Measurements from ENCODE around the gene CNIH1. TPM values are rescaled to one million over a fixed set of nuclear protein-coding genes. Genes with fewer than 3 reads are reported as not detected.

The CNIH1 gene
- total RNA-seq, 1 experiment from 2014 or later, result 118 TPM

GRCh38 chr14:54486685-54487084 lies 45.5 kb upstream of the CNIH1 start:
- Mint-ChIP-seq H3K4me3 (ENCODE audit: low read depth, unreplicated experiment) (peak overlapping the region; percentile 79), H3K27ac (ENCODE audit: unreplicated experiment) (no peak overlapping the region), H3K27me3 (ENCODE audit: unreplicated experiment) (no peaks in the 10 kb centered on the region), H3K9me3 (ENCODE audit: low read depth, unreplicated experiment) (no peaks in the 10 kb centered on the region), H3K36me3 (ENCODE audit: insufficient read depth, unreplicated experiment) (peaks cover 22% of the 10 kb centered on the region), H3K4me1 (ENCODE audit: low read depth, unreplicated experiment) (peaks cover 53% of the 10 kb centered on the region)
- BruUV-seq (replicated peaks), result no TSS peak
- DNase-seq, result no peak
- CTCF ChIA-PET, result no interaction called here
- intact Hi-C loops (cut with micrococcal nuclease; ENCODE audit: unreplicated experiment), result loop anchor here (5.0 kb wide), 1 partner anchor 119 kb away; no protein-coding TSS in a partner anchor
- TF ChIP-seq CTCF (IDR thresholded peaks at IDR 0.05; ENCODE audit: unreplicated experiment), result no peak

GRCh38 chr14:54483846-54484245 lies 42.7 kb upstream of the CNIH1 start:
- intact Hi-C loops (cut with micrococcal nuclease; ENCODE audit: unreplicated experiment), result loop anchor here (5.0 kb wide), 1 partner anchor 37 kb away; no protein-coding TSS in a partner anchor
- Mint-ChIP-seq H3K27ac (ENCODE audit: unreplicated experiment) (no peak overlapping the region), H3K27me3 (ENCODE audit: unreplicated experiment) (no peaks in the 10 kb centered on the region), H3K4me1 (ENCODE audit: low read depth, unreplicated experiment) (peaks cover 45% of the 10 kb centered on the region), H3K9me3 (ENCODE audit: low read depth, unreplicated experiment) (no peaks in the 10 kb centered on the region), H3K36me3 (ENCODE audit: insufficient read depth, unreplicated experiment) (peaks cover 14% of the 10 kb centered on the region), H3K4me3 (ENCODE audit: low read depth, unreplicated experiment) (no peak overlapping the region)
- no peak for DNase-seq
- no peak for TF ChIP-seq CTCF (IDR thresholded peaks at IDR 0.05; ENCODE audit: unreplicated experiment)
- CTCF ChIA-PET, result no interaction called here
- BruUV-seq (replicated peaks), result no TSS peak

GRCh38 chr14:54483073-54483745 lies 42.0 kb upstream of the CNIH1 start:
- intact Hi-C loops (cut with micrococcal nuclease; ENCODE audit: unreplicated experiment), result loop anchor here (5.0 kb wide), 1 partner anchor 36 kb away; no protein-coding TSS in a partner anchor
- no TSS peak for BruUV-seq (replicated peaks)
- no peaks in the 10 kb centered on the region for H3K27me3 Mint-ChIP-seq (ENCODE audit: unreplicated experiment)
- H3K4me3 Mint-ChIP-seq (ENCODE audit: low read depth, unreplicated experiment), result no peak overlapping the region
- DNase-seq, result no peak
- H3K9me3 Mint-ChIP-seq (ENCODE audit: low read depth, unreplicated experiment), result no peaks in the 10 kb centered on the region
- peaks cover 8% of the 10 kb centered on the region for H3K36me3 Mint-ChIP-seq (ENCODE audit: insufficient read depth, unreplicated experiment)
- CTCF ChIA-PET, result no interaction called here
- H3K27ac Mint-ChIP-seq (ENCODE audit: unreplicated experiment), result no peak overlapping the region
- no peak for TF ChIP-seq CTCF (IDR thresholded peaks at IDR 0.05; ENCODE audit: unreplicated experiment)
- peaks cover 45% of the 10 kb centered on the region for H3K4me1 Mint-ChIP-seq (ENCODE audit: low read depth, unreplicated experiment)

DNA sequence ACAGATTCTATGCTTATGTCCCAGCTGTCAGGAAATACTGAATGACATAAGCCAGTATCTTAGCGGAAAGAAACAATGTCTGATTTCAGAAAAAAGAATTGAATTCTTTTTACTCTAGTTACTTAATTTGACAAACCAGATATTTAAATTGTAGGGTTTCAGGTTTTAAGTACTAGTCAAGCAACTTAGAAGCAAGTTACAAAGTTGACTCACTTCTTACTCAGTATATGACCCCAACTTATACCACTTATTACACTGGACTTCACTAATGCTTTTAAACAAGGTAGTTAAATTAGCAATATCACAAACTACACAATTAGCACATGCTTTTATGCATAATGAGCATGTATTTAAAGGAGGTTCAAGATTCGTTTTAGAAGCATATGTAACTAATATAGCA lies 40.5 kb upstream of the CNIH1 start:
- CTCF ChIA-PET, result no interaction called here
- intact Hi-C loops (cut with micrococcal nuclease; ENCODE audit: unreplicated experiment), result loop anchor here (5.0 kb wide), 1 partner anchor 34 kb away; no protein-coding TSS in a partner anchor
- Mint-ChIP-seq H3K27ac (ENCODE audit: unreplicated experiment) (no peak overlapping the region), H3K9me3 (ENCODE audit: low read depth, unreplicated experiment) (no peaks in the 10 kb centered on the region), H3K4me3 (ENCODE audit: low read depth, unreplicated experiment) (no peak overlapping the region), H3K27me3 (ENCODE audit: unreplicated experiment) (no peaks in the 10 kb centered on the region), H3K36me3 (ENCODE audit: insufficient read depth, unreplicated experiment) (no peaks in the 10 kb centered on the region), H3K4me1 (ENCODE audit: low read depth, unreplicated experiment) (peaks cover 37% of the 10 kb centered on the region)
- DNase-seq, result no peak
- no peak for TF ChIP-seq CTCF (IDR thresholded peaks at IDR 0.05; ENCODE audit: unreplicated experiment)
- BruUV-seq (replicated peaks), result no TSS peak

All from Calu3 (cell line).